ENCODE measurements around the gene ADAMTSL4. TPM values are rescaled to one million over a fixed set of nuclear protein-coding genes. Genes with fewer than 3 reads are reported as not detected.
"Not testable (repeated sequence)": the region's sequence is repeated elsewhere in the genome, so short reads cannot be mapped to it uniquely, and the experiment has no call there.

Gene ADAMTSL4
- polyA plus RNA-seq, 1 experiment: 8.6 TPM

DNA sequence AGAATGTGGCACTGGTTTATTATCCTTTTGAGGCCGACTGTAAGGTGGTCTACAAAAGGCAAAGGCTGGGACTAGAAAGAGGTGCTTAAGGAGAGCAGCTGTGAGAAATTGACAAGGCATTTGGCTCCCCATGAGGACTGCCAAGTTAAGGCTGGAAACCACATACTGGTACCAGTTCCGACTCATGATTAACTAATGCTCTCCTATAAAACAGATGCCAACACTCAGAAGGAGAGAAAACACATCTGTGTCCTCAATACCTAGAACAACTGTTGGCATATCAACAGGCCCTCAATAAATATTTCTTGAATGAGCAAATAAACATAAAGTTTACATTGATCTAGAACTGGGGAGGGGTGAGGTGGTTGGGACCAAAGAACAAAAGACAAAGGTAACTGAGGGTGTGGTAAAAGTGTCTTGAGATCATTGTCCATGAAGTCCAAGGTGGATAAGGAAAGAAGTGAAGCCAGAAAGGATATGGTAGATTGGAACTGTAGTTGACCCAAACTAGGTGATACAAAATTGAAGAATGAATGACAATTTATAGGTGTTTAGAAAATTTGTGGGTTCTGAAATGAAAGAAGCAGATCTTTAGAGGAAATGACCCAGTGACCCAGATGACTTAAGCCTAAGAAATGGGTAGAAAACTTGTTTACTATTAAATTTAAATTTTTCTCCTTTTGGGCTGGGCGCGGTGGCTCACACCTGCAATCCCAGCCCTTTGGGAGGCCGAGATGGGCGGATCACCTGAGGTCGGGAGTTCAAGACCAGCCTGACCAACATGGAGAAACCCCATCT lies 47.1 kb downstream of the ADAMTSL4 start:
- no peak for DNase-seq (ENCODE audit: low read depth)
- Histone ChIP-seq H3K36me3 (ENCODE audit: control insufficient read depth, insufficient read depth, low read length) (no peaks in the 10 kb centered on the region; the same call in 1 of the 2 replicates), H3K4me3 (ENCODE audit: low read depth, low read length) (no peak overlapping the region), H3K27me3 (ENCODE audit: control insufficient read depth, insufficient read depth, low read length) (no peaks in the 10 kb centered on the region)
- TF ChIP-seq, protein P1, sequence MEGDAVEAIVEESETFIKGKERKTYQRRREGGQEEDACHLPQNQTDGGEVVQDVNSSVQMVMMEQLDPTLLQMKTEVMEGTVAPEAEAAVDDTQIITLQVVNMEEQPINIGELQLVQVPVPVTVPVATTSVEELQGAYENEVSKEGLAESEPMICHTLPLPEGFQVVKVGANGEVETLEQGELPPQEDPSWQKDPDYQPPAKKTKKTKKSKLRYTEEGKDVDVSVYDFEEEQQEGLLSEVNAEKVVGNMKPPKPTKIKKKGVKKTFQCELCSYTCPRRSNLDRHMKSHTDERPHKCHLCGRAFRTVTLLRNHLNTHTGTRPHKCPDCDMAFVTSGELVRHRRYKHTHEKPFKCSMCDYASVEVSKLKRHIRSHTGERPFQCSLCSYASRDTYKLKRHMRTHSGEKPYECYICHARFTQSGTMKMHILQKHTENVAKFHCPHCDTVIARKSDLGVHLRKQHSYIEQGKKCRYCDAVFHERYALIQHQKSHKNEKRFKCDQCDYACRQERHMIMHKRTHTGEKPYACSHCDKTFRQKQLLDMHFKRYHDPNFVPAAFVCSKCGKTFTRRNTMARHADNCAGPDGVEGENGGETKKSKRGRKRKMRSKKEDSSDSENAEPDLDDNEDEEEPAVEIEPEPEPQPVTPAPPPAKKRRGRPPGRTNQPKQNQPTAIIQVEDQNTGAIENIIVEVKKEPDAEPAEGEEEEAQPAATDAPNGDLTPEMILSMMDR (IDR thresholded peaks at IDR 0.05; ENCODE audit: insufficient read depth, low read depth, low read length): no peak
- POLR2A ChIA-PET: interaction anchor here (0.6 kb wide), 1 partner anchor 30 kb away, joined by 3 read pairs; no protein-coding TSS in a partner anchor
- CTCF ChIA-PET: interaction anchor here (1.8 kb wide), 1 partner anchor 15 kb away, joined by 5 read pairs; no protein-coding TSS in a partner anchor

DNA sequence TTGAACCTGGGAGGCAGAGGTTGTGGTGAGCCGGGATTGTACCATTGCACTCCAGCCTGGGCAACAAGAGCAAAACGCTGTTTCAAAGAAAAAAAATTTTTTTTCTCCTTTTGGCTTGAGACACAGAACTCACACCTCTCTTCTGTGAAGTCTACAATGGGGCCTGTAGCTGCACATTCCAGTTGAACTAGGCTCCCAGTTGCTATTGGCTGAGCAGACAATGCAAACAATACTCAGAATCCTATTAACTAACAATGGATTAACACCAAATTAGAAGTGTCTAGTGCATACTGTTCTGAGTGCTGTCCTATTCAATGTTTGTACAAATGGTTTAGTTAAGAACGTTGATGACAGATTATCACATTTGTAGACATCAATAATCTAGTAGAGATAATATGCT lies 47.8 kb downstream of the ADAMTSL4 start:
- Histone ChIP-seq H3K4me3 (ENCODE audit: low read depth, low read length) (no peak overlapping the region), H3K36me3 (ENCODE audit: control insufficient read depth, insufficient read depth, low read length) (no peaks in the 10 kb centered on the region; the same call in 1 of the 2 replicates), H3K27me3 (ENCODE audit: control insufficient read depth, insufficient read depth, low read length) (no peaks in the 10 kb centered on the region)
- TF ChIP-seq, protein P1 (IDR thresholded peaks at IDR 0.05; ENCODE audit: insufficient read depth, low read depth, low read length): no peak
- ChIA-PET POLR2A (interaction anchor here (0.6 kb wide), 1 partner anchor 21 kb away, joined by 4 read pairs; no protein-coding TSS in a partner anchor), CTCF (interaction anchor here (1.8 kb wide), 1 partner anchor 16 kb away, joined by 5 read pairs; no protein-coding TSS in a partner anchor)
- DNase-seq (ENCODE audit: low read depth): no peak

DNA sequence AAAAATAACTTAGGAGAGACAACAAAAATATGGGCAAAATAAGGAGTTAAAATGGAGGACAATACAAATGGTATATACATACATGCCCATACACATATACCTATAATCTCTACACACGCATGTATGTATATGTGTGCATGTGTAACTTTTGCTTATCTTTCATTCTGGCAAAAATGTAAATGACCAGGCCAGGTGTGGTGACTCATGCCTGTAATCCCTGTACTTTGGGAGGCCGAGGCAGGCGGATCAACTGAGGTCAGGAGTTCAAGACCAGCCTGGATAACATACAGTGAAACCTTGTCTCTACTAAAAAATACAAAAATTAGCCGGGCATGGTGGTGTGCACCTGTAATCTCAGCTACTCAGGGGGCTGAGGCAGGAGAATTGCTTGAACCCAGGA lies 49.1 kb downstream of the ADAMTSL4 start:
- H3K36me3 ChIP-seq (ENCODE audit: control insufficient read depth, insufficient read depth, low read length); DNase-seq (ENCODE audit: low read depth); H3K27me3 ChIP-seq (ENCODE audit: control insufficient read depth, insufficient read depth, low read length); POLR2A ChIA-PET; H3K4me3 ChIP-seq (ENCODE audit: low read depth, low read length): not testable (repeated sequence)
- CTCF ChIA-PET: interaction anchor here (1.8 kb wide), 1 partner anchor 17 kb away, joined by 5 read pairs; no protein-coding TSS in a partner anchor

DNA sequence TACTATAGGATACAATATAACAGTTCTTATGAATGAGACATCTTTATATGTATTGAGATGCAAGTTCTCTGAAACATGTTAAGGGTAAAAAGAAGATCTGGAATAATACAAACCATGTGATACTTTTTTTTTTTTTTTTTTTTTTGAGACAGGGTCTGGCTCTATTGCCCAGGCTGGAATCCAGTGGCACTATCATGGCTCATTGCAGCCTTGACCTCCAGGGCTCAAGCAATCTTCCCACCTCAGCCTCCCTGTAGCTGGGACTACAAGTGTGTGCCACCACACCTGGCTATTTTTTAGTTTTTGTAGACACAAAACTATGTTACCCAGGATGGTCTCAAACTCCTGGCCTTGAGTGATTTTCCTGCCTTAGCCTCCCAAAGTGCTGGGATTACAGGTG lies 52.3 kb downstream of the ADAMTSL4 start:
- Histone ChIP-seq H3K27me3 (ENCODE audit: control insufficient read depth, insufficient read depth, low read length) (no peaks in the 10 kb centered on the region), H3K36me3 (ENCODE audit: control insufficient read depth, insufficient read depth, low read length) (no peaks in the 10 kb centered on the region; the same call in 1 of the 2 replicates), H3K4me3 (ENCODE audit: low read depth, low read length) (no peak overlapping the region)
- CTCF ChIA-PET: interaction anchor here (1.3 kb wide), 1 partner anchor 41 kb away, joined by 3 read pairs; no protein-coding TSS in a partner anchor
- TF ChIP-seq, protein P1 (IDR thresholded peaks at IDR 0.05; ENCODE audit: insufficient read depth, low read depth, low read length): no peak
- DNase-seq (ENCODE audit: low read depth): no peak
- POLR2A ChIA-PET: no interaction called here

DNA sequence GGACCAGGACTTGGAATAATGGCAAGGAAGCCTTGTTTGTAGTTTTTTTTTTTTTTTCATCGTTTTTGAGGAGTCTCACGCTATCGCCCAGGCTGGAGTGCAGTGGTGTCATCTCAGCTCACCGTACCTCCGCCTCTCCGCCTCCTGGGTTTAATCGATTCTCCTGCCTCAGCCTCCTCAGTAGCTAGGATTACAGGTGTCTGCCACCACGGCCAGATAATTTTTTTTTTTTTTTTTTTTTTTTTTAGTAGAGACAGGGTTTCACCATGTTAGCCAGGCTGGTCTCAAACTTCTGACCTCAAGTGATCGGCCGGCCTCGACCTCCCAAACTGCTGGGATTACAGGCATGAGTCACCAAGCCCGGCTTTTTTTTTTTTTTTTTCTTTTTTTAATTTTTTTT lies 53.2 kb downstream of the ADAMTSL4 start:
- CTCF ChIA-PET; POLR2A ChIA-PET; H3K36me3 ChIP-seq (ENCODE audit: control insufficient read depth, insufficient read depth, low read length); DNase-seq (ENCODE audit: low read depth); H3K4me3 ChIP-seq (ENCODE audit: low read depth, low read length); H3K27me3 ChIP-seq (ENCODE audit: control insufficient read depth, insufficient read depth, low read length): not testable (repeated sequence)

DNA sequence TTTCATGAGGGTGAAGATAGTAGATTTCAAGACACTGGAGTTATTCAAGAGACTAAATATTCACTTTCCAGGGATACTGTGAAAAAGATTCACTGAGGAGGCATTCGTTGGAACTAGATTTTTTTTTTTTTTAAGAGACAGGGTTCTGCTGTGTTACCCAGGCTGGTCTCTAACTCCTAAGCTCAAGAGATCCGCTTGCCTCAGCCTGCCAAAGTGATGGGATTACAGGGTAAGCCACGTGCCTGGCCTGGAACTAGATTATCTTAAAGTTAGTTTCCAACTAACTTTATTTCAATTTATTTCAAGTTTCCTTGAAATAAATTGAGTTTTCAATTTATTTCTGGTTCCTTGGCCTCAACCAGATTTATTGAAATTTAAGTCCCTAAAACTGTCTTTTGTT lies 54.5 kb downstream of the ADAMTSL4 start:
- ChIA-PET POLR2A (interaction anchor here (0.6 kb wide), 1 partner anchor 25 kb away, joined by 5 read pairs; no protein-coding TSS in a partner anchor), CTCF (interaction anchor here (1.0 kb wide), 1 partner anchor 43 kb away, joined by 4 read pairs; no protein-coding TSS in a partner anchor)
- Histone ChIP-seq H3K4me3 (ENCODE audit: low read depth, low read length) (no peak overlapping the region), H3K27me3 (ENCODE audit: control insufficient read depth, insufficient read depth, low read length) (no peaks in the 10 kb centered on the region), H3K36me3 (ENCODE audit: control insufficient read depth, insufficient read depth, low read length) (no peaks in the 10 kb centered on the region)
- TF ChIP-seq, protein P1 (IDR thresholded peaks at IDR 0.05; ENCODE audit: insufficient read depth, low read depth, low read length): no peak
- DNase-seq (ENCODE audit: low read depth): no peak

All from BJ (cell line).